Left forelimb (tissue), 1 donor: ENCODE results near the gene GRM5.

Source experiments
- DNase-seq: peaks from one replicate; pipeline ENCODE4 v3.0.0-alpha.2; 2018; ENCODE audit warnings: low spot score

GRM5 gene

GRCh38 chr11:88618327-88619070 lies 447.3 kb downstream of the GRM5 start:
- DNase-seq, result no peak

GRCh38 chr11:88617226-88617625 lies 448.6 kb downstream of the GRM5 start:
- DNase-seq, result no peak

- DNase-seq, result no peak
Measured at GRCh38 chr11:88604260-88604659, 461.5 kb downstream of the GRM5 start.

- no peak for DNase-seq
Measured at GRCh38 chr11:88603091-88603867, 462.5 kb downstream of the GRM5 start.

- DNase-seq, result no peak
Measured at GRCh38 chr11:88597387-88597786, 468.4 kb downstream of the GRM5 start.

- DNase-seq, result no peak
Measured at GRCh38 chr11:88596786-88597185, 469.0 kb downstream of the GRM5 start.

- no peak for DNase-seq
Measured at GRCh38 chr11:88594274-88594950, 471.4 kb downstream of the GRM5 start.

GRCh38 chr11:88590361-88590760 lies 475.4 kb downstream of the GRM5 start:
- no peak for DNase-seq

- DNase-seq, result no peak
Measured at GRCh38 chr11:88583251-88583650, 482.5 kb downstream of the GRM5 start.

- DNase-seq, result no peak
Measured at GRCh38 chr11:88579466-88579865, 486.3 kb downstream of the GRM5 start.

GRCh38 chr11:88576741-88577140 lies 489.0 kb downstream of the GRM5 start:
- DNase-seq, result no peak

- DNase-seq, result no peak
Measured at GRCh38 chr11:88575916-88576315, 489.9 kb downstream of the GRM5 start.

GRCh38 chr11:88569342-88569741 lies 496.4 kb downstream of the GRM5 start:
- DNase-seq, result no peak

GRCh38 chr11:88555829-88556202 lies 510.0 kb downstream of the GRM5 start:
- DNase-seq, result no peak

GRCh38 chr11:88555018-88555828 lies 510.6 kb downstream of the GRM5 start:
- DNase-seq, result no peak

- DNase-seq, result no peak
Measured at GRCh38 chr11:88553204-88553603, 512.6 kb downstream of the GRM5 start.

- DNase-seq, result no peak
Measured at GRCh38 chr11:88552379-88553062, 513.3 kb downstream of the GRM5 start.

- DNase-seq, result no peak
Measured at GRCh38 chr11:88544656-88545280, 521.0 kb downstream of the GRM5 start.

GRCh38 chr11:88543902-88544655 lies 521.7 kb downstream of the GRM5 start:
- peak; percentile 84 for DNase-seq

- no peak for DNase-seq
Measured at GRCh38 chr11:88541006-88541405, 524.8 kb downstream of the GRM5 start.
